Breast epithelium (tissue), 4 donors: ENCODE results near the gene PFAS. TPM values are rescaled to one million over a fixed set of nuclear protein-coding genes. Genes with fewer than 3 reads are reported as not detected.

Experiments
- DNase-seq, 2 donors: peaks; one replicate each; pipeline ENCODE4 v3.0.0-alpha.2; 2019; ENCODE audit warnings: low spot score in 2 of 2
- H3K27ac ChIP-seq, 2 donors: fragments of 200-600 bp; sonication (generic) in 1 of 2; one replicate each; pipeline ENCODE4 v1.5.1; 2016 to 2019; ENCODE audit warnings: mild to moderate bottlenecking in 1 of 2
- H3K27me3 ChIP-seq, 2 donors: fragments of 200-600 bp; sonication (generic) in 1 of 2; one replicate each; pipeline versions ENCODE4 v1.5.1 to v1.6.0; 2017 to 2019; ENCODE audit warnings: control low read depth in 1 of 2, mild to moderate bottlenecking in 1 of 2
- H3K36me3 ChIP-seq: fragments of 200-600 bp; one replicate; pipeline ENCODE4 v1.5.1; 2019
- H3K4me1 ChIP-seq, 2 donors: fragments of 200-600 bp; sonication (generic); one replicate each; pipeline ENCODE4 v1.5.1; 2016 to 2019; ENCODE audit warnings: control low read depth in 1 of 2
- H3K4me3 ChIP-seq, 3 donors: fragments of 200-600 bp; sonication (generic); 1 replicate in 2 of 3; 2 replicates in 1 of 3; pipeline ENCODE4 v1.5.1; 2016 to 2019; ENCODE audit warnings: mild to moderate bottlenecking in 3 of 3, moderate library complexity in 2 of 3
- H3K9me3 ChIP-seq, 2 donors: fragments of 200-600 bp; sonication (generic) in 1 of 2; one replicate each; pipeline ENCODE4 v1.5.1; 2016 to 2019; ENCODE audit warnings: control low read depth in 1 of 2
- CTCF ChIP-seq, 3 donors: fragments of 450-650 bp; IDR thresholded peaks; one replicate each; pipeline ENCODE4 v1.5.1; 2016 to 2017; ENCODE audit warnings: antibody characterized with exemption in 3 of 3, mild to moderate bottlenecking in 3 of 3, moderate library complexity in 3 of 3
- POLR2A ChIP-seq: fragments of 450-650 bp; IDR thresholded peaks from one replicate; pipeline ENCODE4 v1.6.1; 2016; ENCODE audit warnings: antibody characterized with exemption, mild to moderate bottlenecking, moderate library complexity
- POLR2AphosphoS5 ChIP-seq, 3 donors: sonication (generic); formaldehyde crosslinking; IDR thresholded peaks; one replicate each; pipeline ENCODE4 v1.6.1; 2017; ENCODE audit warnings: antibody characterized with exemption in 3 of 3
- intact Hi-C: fragments of 100-400 bp; cut with DNase I; formaldehyde crosslinking; loops from one replicate; pipeline ENCODE4 v1.15.1; 2023; ENCODE audit warnings: low total_unique reads
- total RNA-seq, 3 donors: library from RNA; depleted of rRNA; stranded (reverse); fragments of >200 nt; gene quantifications; one replicate each; pipeline ENCODE4 v1.1.0, GENCODE V29; 2016

Gene PFAS
- total RNA-seq, 3 donors from 2014 or later = 10.2 to 23.6 (median 18.7) TPM

DNA sequence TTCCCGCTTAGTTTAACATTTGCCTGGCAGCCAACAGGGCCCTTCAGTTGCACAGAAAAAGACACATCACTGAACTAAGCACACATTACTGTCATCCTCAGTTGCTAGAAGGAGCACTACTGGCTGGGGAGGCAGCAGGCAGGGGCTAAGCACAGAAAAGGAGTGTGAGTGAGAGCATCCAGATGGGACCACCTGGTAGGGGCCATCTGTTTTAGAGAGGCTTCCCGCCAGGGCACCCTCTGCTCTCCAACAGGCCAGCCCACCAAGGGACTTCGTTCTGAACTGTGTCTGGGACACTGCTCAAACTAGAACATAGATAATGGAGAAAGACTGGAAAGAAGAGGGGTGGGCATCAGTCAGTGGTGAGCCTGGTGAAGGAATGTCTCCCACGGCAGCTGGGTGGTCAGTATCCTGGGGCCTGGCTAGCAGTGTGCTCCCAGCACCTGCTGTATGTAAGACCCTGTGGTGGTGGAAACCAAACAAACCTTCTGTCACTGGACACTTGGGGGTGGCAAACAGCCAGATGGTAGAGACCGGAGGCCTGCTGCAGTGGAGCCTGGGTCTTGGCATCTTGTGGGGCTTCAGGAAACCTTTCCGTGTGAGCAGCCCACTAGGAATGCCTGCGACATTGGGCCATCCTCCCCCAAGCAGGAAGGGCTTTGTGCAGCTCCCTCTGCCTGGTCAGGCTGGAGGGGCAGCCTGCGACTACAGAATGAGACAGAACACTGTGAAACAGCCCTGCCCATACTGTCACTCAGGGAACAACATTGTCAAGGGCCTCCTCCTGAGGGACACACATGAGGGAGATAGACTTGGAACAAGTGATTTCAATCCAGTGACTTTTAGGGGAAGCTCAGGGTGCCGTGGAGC lies 26.6 kb downstream of the PFAS start:
- no peak overlapping the region for H3K27ac ChIP-seq
- H3K27me3 ChIP-seq = no peaks in the 10 kb centered on the region
- intact Hi-C loops = no loop called here
- no peak overlapping the region for H3K4me3 ChIP-seq
- H3K9me3 ChIP-seq = no peaks in the 10 kb centered on the region
- no peak for DNase-seq
- no peaks in the 10 kb centered on the region for H3K36me3 ChIP-seq
- TF ChIP-seq CTCF (IDR thresholded peaks at IDR 0.05) = no peak
- no peak for TF ChIP-seq POLR2A
- no peak for TF ChIP-seq POLR2AphosphoS5 (IDR thresholded peaks at IDR 0.05)
- no peaks in the 10 kb centered on the region for H3K4me1 ChIP-seq

- H3K4me1 ChIP-seq = no peaks in the 10 kb centered on the region
- no peaks in the 10 kb centered on the region for H3K36me3 ChIP-seq
- H3K27ac ChIP-seq = no peak overlapping the region
- intact Hi-C loops = no loop called here
- H3K4me3 ChIP-seq = no peak overlapping the region
- TF ChIP-seq POLR2A = no peak
- TF ChIP-seq POLR2AphosphoS5 (IDR thresholded peaks at IDR 0.05) = no peak
- TF ChIP-seq CTCF (IDR thresholded peaks at IDR 0.05) = no peak
- H3K27me3 ChIP-seq = no peaks in the 10 kb centered on the region
- DNase-seq = no peak
- H3K9me3 ChIP-seq = no peaks in the 10 kb centered on the region
These were observed 28.2 kb downstream of the PFAS start for GRCh38 chr17:8277317-8277716.

DNA sequence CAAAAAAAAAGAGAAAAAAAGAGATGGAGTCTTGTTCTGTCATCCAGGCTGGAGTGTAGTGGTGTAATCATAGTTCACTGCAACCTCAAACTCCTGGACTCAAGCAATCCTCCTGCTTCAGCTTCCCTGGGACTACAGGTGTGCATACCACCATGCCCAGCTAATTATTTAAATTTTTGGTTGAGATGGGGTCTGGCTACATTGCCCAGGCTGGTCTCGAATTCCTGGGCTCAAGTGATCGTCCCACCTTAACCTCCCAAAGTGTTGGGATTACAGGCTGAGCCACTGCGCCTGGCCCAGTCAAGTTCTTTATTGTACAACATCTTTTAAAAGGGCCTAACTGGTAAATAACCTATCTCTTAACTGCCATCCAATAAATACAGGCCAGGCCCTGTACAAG lies 33.3 kb downstream of the PFAS start:
- intact Hi-C loops = no loop called here
- Histone ChIP-seq H3K4me1 (no peaks in the 10 kb centered on the region), H3K27ac (no peak overlapping the region), H3K36me3 (no peaks in the 10 kb centered on the region), H3K9me3 (no peaks in the 10 kb centered on the region), H3K4me3 (no peak overlapping the region), H3K27me3 (no peaks in the 10 kb centered on the region)
- TF ChIP-seq POLR2AphosphoS5 (IDR thresholded peaks at IDR 0.05) = no peak
- no peak for DNase-seq

DNA sequence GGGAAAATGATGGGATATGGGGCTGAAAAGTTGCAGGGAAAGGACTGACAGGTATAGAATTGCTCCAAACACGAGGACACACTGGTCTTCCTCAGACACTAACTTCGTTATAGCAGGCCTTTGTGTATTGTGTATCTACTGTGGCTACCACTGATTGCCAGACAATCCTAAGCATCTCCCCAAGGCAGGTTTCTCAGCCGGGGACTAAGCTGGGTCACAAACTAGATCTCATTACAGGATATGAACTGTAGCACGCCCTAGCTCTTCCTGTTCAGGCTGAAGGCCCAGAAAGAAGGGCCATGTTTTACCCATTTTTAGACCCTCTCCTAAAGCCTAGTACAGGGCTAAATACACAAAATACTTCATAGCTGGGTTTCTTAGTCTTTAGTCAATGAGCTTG lies 34.3 kb downstream of the PFAS start:
- no peak for TF ChIP-seq POLR2AphosphoS5 (IDR thresholded peaks at IDR 0.05)
- Histone ChIP-seq H3K9me3 (no peaks in the 10 kb centered on the region), H3K4me1 (no peaks in the 10 kb centered on the region), H3K27me3 (no peaks in the 10 kb centered on the region), H3K27ac (no peak overlapping the region), H3K4me3 (no peak overlapping the region), H3K36me3 (no peaks in the 10 kb centered on the region)
- intact Hi-C loops = no loop called here
- no peak for DNase-seq

DNA sequence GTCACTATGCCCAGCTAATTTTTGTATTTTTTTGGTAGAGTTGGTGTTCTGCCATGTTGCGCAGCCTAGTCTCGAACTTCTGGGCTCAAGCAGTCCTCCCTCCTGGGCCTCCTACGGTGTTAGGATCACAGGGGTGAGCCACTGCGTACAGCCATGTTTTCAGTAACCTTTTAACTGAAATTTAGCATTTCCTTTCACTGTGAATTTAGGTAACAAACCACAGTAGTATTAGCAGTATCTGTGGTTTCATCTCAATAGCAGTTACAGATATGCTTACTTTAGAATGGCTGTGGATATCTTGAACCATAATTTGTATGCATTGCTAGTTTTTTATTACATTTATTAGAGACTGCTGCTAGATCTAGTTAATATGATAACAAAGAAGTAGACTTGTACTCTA lies 35.0 kb downstream of the PFAS start:
- H3K4me1 ChIP-seq = no peaks in the 10 kb centered on the region
- H3K27ac ChIP-seq = no peak overlapping the region
- no peaks in the 10 kb centered on the region for H3K9me3 ChIP-seq
- no peak for DNase-seq
- H3K36me3 ChIP-seq = no peaks in the 10 kb centered on the region
- no peak overlapping the region for H3K4me3 ChIP-seq
- TF ChIP-seq POLR2AphosphoS5 (IDR thresholded peaks at IDR 0.05) = no peak
- no peak for TF ChIP-seq POLR2A
- TF ChIP-seq CTCF (IDR thresholded peaks at IDR 0.05) = no peak
- intact Hi-C loops = no loop called here
- no peaks in the 10 kb centered on the region for H3K27me3 ChIP-seq

DNA sequence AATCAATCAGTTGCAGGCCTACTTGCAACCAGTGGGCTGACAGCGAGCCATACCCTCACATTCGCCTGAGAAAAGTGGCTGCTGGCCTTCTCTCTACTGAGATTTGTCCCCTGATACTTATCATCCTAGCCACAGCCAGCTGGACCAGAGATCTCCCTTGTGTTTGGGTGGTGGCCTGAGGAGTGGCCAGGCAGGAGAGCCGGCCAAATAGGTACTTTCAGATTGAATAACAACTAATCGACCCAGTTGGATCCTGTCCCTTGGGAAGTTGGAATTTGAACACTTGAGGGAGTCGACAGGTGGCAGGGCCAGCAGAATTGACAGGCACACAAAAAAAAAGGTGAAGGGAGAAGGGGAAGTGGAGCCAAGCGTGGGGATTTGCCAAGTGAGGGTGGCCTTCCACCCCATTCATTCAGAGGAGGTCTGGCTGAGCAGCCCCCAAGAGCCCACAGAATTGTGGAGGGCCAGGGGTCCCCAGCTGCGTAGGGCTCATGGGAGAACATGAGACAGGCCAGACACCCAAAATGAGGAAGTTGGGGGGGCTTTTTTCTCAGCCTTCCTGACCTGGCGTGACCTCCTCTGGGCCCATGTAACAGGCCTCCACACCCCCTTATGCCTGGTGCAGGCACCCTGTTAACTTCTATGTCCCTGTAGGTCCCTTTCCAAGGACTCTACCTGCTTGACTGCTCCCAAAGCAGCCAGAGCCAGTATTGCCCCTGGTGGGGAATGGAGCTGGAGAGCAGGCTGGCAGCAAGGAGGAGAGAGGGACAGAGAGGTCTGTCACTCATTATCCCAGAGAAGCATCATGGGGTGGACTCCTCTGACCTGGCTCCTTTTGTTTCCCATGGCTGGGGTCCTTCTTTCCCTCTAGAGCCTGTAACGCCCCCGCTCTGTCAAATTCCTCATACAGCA lies 36.4 kb downstream of the PFAS start:
- H3K4me1 ChIP-seq = no peaks in the 10 kb centered on the region
- H3K27ac ChIP-seq = no peak overlapping the region
- TF ChIP-seq CTCF (IDR thresholded peaks at IDR 0.05) (no peak), POLR2A (no peak), POLR2AphosphoS5 (IDR thresholded peaks at IDR 0.05) (no peak)

More for the DNA sequence above, 36.4 kb downstream of the PFAS start:
- Histone ChIP-seq H3K36me3 (no peaks in the 10 kb centered on the region), H3K27me3 (no peaks in the 10 kb centered on the region), H3K9me3 (no peaks in the 10 kb centered on the region), H3K4me3 (no peak overlapping the region)
- DNase-seq = no peak
- intact Hi-C loops = no loop called here
